Coronary artery (tissue), 2 donors: ENCODE data around the gene F10.

Experiments
- DNase-seq: peaks from one replicate; pipeline ENCODE4 v3.0.0-alpha.2; 2017; ENCODE audit warnings: low spot score
- H3K27ac ChIP-seq, 2 donors: fragments of 200-600 bp; sonication (generic); one replicate each; pipeline ENCODE4 v1.5.1; 2016 to 2019
- H3K4me3 ChIP-seq: fragments of 200-600 bp; sonication (generic); 2 replicates; pipeline ENCODE4 v1.5.1; 2016; ENCODE audit warnings: mild to moderate bottlenecking, moderate library complexity
- CTCF ChIP-seq: fragments of 200-600 bp; sonication (generic); IDR thresholded peaks from one replicate; pipeline ENCODE4 v1.5.1; 2019; ENCODE audit warnings: antibody characterized with exemption

F10 gene

DNA sequence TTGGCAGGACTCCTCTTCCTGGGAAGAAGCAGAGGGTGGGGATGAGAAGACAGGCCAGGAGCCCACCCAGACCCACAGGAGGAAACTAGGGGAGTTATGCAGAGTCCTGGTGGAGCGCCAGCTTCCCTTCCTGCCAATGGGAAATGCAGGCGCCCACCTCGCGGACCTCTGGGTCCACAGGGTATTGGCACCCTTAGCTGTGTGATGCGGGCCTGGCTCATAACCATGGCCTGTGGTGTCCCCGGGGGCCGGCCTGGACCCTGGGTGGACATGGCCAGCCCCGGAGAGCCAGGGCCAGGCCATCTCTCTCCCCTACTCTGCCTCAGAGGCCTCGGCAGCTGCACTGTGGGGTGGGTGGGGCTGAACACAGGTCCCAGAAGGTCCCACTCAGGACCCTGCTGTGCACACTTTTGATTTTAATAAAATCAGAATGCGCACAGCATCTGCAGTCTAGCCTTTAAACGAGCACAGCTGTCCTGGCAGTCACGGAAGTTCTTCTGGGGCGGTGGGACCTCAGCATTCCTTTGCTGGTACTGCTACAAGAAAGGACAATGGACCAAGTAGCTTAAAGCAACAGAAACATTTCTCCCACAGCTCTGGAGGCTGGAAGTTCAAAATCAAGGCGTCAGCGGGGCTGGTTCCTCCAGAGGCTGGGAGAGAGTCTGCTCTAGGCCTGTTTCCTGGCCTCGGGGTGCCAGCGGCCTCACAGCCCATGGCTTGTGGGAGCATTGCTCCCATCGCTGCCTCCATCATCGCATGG is 1.8 kb downstream of the F10 start:
- H3K4me3 ChIP-seq, result no peak overlapping the region
- no peak for TF ChIP-seq CTCF
- peak; percentile 70 for DNase-seq
- no peak overlapping the region for H3K27ac ChIP-seq

- TF ChIP-seq CTCF, result no peak
- peak; percentile 63 for DNase-seq
- Histone ChIP-seq H3K27ac (no peak overlapping the region), H3K4me3 (no peak overlapping the region)
These were observed 3.1 kb downstream of the F10 start for GRCh38 chr13:113125506-113126264.

DNA sequence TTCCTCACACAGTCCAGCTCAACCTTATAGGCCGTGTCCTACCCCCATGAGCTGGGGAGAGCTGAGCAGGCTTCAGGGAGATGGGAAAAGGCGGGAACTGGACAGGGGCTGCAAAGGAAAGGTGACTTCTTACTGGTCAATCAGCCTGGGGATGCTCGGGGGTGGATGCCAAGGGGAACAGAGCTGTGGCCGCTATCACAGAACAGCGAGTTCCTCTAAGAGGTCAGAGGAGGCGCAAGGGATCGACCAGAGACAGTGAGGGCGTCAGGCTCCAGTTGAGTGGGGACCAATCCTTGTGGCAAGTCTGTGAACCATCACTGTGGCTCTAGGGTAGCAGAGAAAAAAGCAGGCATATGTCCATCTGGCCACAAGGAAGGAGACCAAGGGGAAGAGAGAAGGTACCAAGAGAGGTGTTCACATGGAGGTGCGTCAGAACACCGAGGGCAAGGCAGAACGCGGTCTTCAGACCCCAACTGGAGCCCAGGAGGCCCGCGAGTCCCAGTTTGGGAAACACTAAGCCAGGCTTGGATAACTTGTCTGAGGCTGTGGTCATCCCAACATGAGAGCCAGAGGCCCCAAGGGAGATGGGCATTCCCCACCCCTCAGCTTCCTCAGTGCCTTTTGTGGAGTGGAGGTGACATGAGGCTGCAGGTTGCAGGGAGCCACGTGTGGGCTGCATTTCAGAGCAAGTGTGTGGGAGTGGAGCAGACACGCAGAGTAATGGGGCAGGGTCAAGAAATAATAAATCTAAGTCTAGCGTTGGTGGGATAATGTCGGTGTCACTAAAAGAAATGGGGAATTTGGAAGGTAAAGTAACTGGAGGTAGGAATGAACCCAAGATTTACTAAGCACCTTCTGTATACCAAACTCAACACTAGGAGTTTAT is 3.9 kb downstream of the F10 start:
- H3K27ac ChIP-seq, result no peak overlapping the region
- TF ChIP-seq CTCF, result no peak
- no peak overlapping the region for H3K4me3 ChIP-seq
- peak; percentile 53 for DNase-seq

DNA sequence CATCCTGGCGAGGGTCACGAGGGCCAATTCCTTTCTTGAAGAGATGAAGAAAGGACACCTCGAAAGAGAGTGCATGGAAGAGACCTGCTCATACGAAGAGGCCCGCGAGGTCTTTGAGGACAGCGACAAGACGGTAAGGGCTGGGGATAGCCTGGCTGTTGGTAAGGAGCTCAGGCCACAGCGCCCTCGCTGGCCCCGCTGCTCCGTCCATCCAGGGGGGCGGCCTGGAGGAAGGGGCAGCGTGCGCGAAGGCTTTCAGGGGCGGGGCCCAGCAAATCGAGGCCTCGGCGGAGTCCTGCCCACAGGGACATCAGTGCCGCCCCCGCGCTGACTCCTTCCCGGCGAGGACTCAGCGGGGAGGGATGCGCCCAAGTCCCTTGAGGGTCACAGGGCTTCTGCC is 6.9 kb downstream of the F10 start:
- DNase-seq, result peak; percentile 36
- TF ChIP-seq CTCF, result no peak
- H3K27ac ChIP-seq, result no peak overlapping the region
- peak overlapping the region; percentile 63 for H3K4me3 ChIP-seq

DNA sequence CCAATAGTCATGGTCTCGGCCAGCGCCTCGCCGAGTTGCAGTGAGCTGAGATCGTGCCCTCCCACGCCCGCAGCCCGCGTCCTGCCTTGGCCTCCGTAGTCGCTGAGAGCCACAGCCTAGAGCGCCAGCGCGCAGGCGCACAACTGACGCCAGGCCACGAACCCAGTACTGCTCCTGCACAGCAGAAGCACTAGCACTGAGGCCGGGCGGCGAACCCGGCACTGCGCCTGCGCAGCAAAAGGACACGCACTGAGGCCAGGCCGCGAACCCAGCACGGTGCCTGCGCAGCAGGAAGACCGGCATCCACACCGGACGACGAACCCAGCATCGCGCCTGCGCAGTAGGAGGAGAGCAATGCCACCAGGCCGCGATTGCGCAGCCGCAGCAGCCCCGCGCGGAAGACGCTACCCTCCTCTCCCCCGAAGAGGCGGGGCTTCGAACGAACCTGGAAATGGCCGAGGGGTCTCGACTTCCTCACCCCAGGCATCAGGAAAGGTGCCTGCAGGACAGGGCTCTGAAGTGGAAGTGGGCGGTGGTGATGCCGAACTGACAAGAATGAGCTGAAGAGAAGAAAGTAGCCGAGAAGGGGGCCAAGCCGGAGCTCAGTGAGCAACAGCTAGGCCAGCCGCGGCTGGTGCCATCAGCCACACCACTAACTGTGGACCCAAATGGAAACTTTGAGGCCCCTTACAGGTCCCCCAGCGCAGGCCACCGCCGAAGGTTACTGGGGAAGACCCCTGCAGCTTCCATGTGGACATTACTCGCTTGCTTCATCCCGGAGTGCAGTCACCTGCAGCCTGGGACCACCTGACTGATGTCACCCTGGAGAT is 7.5 kb downstream of the F10 start:
- H3K4me3 ChIP-seq, result peak overlapping the region; percentile 63
- H3K27ac ChIP-seq, result no peak overlapping the region
- TF ChIP-seq CTCF, result no peak
- DNase-seq, result peak; percentile 64

DNA sequence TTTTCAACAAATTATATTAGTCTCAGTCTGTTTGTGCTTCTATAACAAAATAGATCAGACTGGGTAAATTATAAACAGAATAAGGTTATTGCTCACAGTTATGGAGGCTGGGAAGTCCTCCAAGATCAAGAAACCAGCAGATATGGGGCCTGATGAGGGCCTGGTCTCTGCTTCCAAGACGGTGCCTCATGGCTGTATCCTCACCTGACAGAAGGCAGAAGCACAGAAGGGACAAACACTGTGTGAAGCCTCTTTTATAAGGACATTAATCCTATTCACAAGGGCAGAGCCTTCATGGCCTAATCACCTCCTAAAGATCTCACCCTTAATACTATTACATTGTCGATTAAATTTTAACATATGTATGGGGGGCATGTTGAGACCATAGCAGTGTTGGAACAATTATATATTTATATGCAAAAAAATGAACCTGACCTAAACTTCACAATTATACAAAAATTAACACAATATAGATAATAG is 12.7 kb downstream of the F10 start:
- Histone ChIP-seq H3K27ac (no peak overlapping the region), H3K4me3 (no peak overlapping the region)
- no peak for TF ChIP-seq CTCF
- peak; percentile 8 for DNase-seq
